Measurements from ENCODE around the gene PDE9A. TPM values are rescaled to one million over a fixed set of nuclear protein-coding genes. Genes with fewer than 3 reads are reported as not detected.

The PDE9A gene
- total and polyA plus RNA-seq, 2 experiments from 2014 or later = 26.5 to 31.1 TPM

- Mint-ChIP-seq H3K4me1 (peaks cover 47% of the 10 kb centered on the region), H3K27ac (peak overlapping the region; percentile 1; the same call in 1 of the 2 replicates), H3K4me3 (peak overlapping the region; percentile 69), H3K27me3 (ENCODE audit: insufficient read depth, low read depth, poor library complexity) (peaks cover 31% of the 10 kb centered on the region), H3K9me3 (no peaks in the 10 kb centered on the region; the same call in 2 of the 3 replicates), H3K36me3 (ENCODE audit: low read depth) (peaks cover 12% of the 10 kb centered on the region; the same call in 1 of the 3 replicates)
- no peak for TF ChIP-seq ZNF331 (CRISPR knock-in tag; IDR thresholded peaks at IDR 0.05; ENCODE audit: low read depth)
- TF ChIP-seq CREB1 (CRISPR knock-in tag; IDR thresholded peaks at IDR 0.05; ENCODE audit: low read depth) = no peak
- TF ChIP-seq CTCF (conservative IDR thresholded peaks at IDR 0.05; ENCODE audit: low read depth in 2 of 2) = peak; percentile 10 to 50; a peak in 3 of 4 replicates
- TF ChIP-seq JUNB (IDR thresholded peaks at IDR 0.05; ENCODE audit: unreplicated experiment) = no peak
- no peak for TF ChIP-seq NANOG (IDR thresholded peaks at IDR 0.05; ENCODE audit: borderline replicate concordance)
- Histone ChIP-seq H3K36me3 (ENCODE audit: insufficient read depth) (no peaks in the 10 kb centered on the region), H3K4me3 (peak overlapping the region; percentile 83), H3F3A (replicated peaks; ENCODE audit: low read depth) (0 out of 2 replicates have a peak, but pooled peaks cover 7% of the 10 kb centered on the region), H3K9me2 (ENCODE audit: insufficient read depth) (no peaks in the 10 kb centered on the region), H3K79me2 (replicated peaks; ENCODE audit: insufficient read depth) (peaks cover 52% of the 10 kb centered on the region), H2AFZ (peak overlapping the region; percentile 74; the same call in 1 of the 2 replicates), H4K20me1 (replicated peaks; ENCODE audit: insufficient read depth) (peaks cover 11% of the 10 kb centered on the region), H3K27ac (ENCODE audit: low read depth) (no peak overlapping the region), H3K27me3 (ENCODE audit: insufficient read depth) (no peaks in the 10 kb centered on the region), H3K4me1 (ENCODE audit: insufficient read depth) (peaks cover 22% of the 10 kb centered on the region), H3K4me2 (peak overlapping the region; percentile 91)
- DNase-seq (ENCODE audit: low spot score) (peak; percentile 76), ATAC-seq (peak; percentile 30)
Measured at GRCh38 chr21:42654179-42654912, 925 bp downstream of the PDE9A start.

DNA sequence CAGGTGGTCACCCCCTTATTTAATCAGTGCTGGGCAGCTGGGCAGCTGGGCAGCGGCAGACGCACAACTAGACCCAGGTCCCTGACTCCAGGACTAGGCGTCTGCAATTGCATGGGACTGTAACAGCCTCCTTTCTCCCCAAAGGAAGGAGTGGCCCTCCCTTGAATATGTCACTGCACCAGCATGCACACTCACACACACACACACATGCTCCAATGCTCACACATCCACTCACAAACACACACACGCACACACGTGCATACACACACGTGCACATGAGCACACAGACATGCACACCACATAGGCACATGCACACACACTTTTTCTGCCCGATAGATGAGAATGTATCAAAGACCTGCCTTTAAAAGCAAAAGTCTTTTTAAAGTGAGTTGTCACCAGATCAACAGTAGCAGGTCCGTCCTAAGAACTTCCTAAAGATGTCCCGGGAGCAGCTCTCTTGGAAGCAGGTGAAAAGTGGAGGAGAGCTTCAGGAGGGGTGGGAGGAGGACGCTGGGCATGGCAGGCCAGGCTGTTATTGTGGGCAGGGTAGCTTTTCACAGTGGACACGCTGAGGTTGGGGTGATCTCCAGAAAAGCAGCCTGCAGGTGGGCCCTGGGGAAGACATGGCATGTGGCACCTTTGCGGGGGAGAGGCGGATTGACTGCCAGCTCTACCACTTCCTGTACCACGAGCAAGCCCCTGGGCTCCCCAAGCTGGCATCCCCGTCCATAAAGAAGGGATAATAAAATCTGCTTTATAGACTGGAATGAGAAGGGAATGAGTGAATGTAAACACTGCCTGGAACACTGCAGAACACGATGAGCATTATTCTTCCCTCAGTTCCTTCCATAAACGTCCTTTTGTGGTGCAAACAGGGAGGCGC lies 1.7 kb downstream of the PDE9A start:
- H3K9me2 ChIP-seq (ENCODE audit: insufficient read depth) = no peaks in the 10 kb centered on the region
- DNase-seq (ENCODE audit: low spot score) = no peak
- Mint-ChIP-seq H3K9me3 (no peaks in the 10 kb centered on the region; the same call in 2 of the 3 replicates), H3K27ac (peak overlapping the region; percentile 1; the same call in 1 of the 2 replicates), H3K36me3 (ENCODE audit: low read depth) (peaks cover 12% of the 10 kb centered on the region; the same call in 1 of the 3 replicates), H3K27me3 (ENCODE audit: insufficient read depth, low read depth, poor library complexity) (peaks cover 29% of the 10 kb centered on the region), H3K4me3 (peak overlapping the region; percentile 69), H3K4me1 (peaks cover 51% of the 10 kb centered on the region)
- no peaks in the 10 kb centered on the region for H3K36me3 ChIP-seq (ENCODE audit: insufficient read depth)
- 0 out of 2 replicates have a peak, but pooled peaks cover 7% of the 10 kb centered on the region for H3F3A ChIP-seq (replicated peaks; ENCODE audit: low read depth)
- H3K4me3 ChIP-seq = peak overlapping the region; percentile 83
- TF ChIP-seq STAT1 (IDR thresholded peaks at IDR 0.05; ENCODE audit: unreplicated experiment) = no peak
- TF ChIP-seq REST (IDR thresholded peaks at IDR 0.05; ENCODE audit: unreplicated experiment) = no peak
- no peak for TF ChIP-seq CREB1 (CRISPR knock-in tag; IDR thresholded peaks at IDR 0.05; ENCODE audit: low read depth)
- no peak for TF ChIP-seq NANOG (IDR thresholded peaks at IDR 0.05; ENCODE audit: borderline replicate concordance)
- TF ChIP-seq ETS1 (IDR thresholded peaks at IDR 0.05) = no peak
- no peak for TF ChIP-seq ZNF114 (CRISPR knock-in tag; IDR thresholded peaks at IDR 0.05)
- TF ChIP-seq EZH2 (IDR thresholded peaks at IDR 0.05; ENCODE audit: low read depth, unreplicated experiment) = no peak
- peaks cover 59% of the 10 kb centered on the region for H3K79me2 ChIP-seq (replicated peaks; ENCODE audit: insufficient read depth)
- peaks cover 22% of the 10 kb centered on the region for H3K4me1 ChIP-seq (ENCODE audit: insufficient read depth)
- no peaks in the 10 kb centered on the region for H3K27me3 ChIP-seq (ENCODE audit: insufficient read depth)
- no peak overlapping the region for H2AFZ ChIP-seq
- ATAC-seq = no peak
- H4K20me1 ChIP-seq (replicated peaks; ENCODE audit: insufficient read depth) = peaks cover 11% of the 10 kb centered on the region
- H3K4me2 ChIP-seq = peak overlapping the region; percentile 91
- H3K27ac ChIP-seq (ENCODE audit: low read depth) = no peak overlapping the region
